GM19328 (cell line): ENCODE results near the gene ALS2.
A peak's percentile ranks its signal among the peaks of the same experiment; 100 is the strongest.
"Not testable (repeated sequence)": the region's sequence is repeated elsewhere in the genome, so short reads cannot be mapped to it uniquely, and the experiment has no call there.

Source experiments
- ATAC-seq: cut with Tn5 transposase; IDR thresholded peaks from one replicate; pipeline ENCODE4 v1.9.1; 2021; ENCODE audit warnings: mild to moderate bottlenecking, moderate library complexity; ENCODE audit not compliant: unreplicated experiment

Gene ALS2

DNA sequence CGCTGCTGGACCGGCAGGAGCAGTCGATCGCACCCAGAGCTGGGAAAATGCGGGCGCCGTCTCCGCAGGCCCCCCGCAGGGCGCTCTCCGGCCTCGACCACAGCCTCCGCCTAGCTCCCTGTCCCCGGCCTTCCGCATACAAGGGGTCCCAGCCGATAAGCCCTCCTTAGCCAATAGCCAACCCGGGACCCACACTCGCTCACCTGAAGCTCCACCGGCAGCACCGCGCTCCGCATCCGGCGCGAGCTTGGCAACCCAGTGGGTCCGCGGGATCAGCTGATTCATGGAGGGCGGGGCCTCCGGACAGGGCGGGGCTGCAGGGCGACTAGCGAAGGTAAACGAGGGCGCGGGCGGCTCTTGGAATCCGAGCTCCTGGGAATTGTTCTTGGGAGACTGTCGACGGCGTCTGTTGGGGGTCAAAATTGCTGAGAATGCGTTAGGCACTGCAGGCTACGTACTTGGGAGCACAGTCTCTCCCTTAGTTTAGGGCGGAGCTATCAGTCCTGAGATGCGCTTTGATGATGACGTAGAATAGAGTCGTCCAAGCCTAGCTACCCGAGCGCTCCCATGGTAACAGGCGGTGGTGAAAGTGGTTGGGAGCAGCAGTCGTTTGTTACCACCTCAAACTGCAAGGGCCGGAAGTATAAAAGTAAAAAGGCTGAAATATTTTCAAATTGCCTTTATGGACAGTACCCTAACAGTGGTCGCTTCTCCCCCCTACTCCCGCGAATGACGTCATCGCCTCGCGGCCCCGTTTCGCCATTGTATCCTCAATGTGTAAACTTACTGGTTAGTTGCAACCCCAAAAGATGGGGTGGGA lies at the start of gene ALS2:
Gene ALS2, minus strand, starts transcription at position 260 of the 820 bp plus-strand sequence. CDS start 12,048 bp downstream, outside the sequence.
- ATAC-seq, result peak; percentile 94

DNA sequence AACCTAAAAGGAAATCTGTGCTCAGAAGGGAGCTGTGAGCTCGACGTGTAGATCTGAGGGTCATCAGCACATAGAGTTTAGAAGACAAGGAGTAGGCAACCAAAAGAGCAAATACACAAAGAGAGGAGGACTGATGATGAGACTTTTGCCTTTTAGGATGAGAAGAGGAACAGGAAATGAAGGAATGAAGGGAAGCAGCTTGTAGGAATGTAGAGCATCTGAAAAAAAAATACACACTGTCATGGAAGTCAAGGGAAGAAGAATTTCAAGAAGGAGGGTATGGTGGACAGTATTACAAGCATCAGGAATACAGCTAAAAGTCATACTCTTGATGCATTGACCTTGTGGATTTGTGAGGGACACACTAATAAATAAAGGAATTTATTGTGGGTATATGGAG lies 47.5 kb upstream of the ALS2 start:
- no peak for ATAC-seq

DNA sequence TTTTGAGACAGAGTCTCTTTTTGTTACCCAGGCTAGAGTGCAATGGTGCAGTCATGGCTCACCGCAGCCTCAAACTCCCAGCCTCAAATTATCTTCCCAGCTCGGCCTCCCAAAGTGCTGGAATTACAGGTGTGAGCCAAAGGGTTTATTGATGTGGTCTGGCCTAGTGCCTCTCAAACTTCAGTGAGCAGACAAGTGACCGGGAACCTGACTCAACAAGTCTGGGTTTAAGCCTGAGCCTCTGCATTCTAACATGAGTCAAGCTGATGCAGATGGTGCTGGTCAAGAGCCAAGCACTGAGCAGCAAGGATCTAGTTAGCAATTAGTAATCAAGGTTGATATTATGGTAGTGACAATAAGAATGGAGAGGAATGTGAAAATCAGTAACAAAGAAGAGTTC lies 46.9 kb upstream of the ALS2 start:
- ATAC-seq, result no peak

DNA sequence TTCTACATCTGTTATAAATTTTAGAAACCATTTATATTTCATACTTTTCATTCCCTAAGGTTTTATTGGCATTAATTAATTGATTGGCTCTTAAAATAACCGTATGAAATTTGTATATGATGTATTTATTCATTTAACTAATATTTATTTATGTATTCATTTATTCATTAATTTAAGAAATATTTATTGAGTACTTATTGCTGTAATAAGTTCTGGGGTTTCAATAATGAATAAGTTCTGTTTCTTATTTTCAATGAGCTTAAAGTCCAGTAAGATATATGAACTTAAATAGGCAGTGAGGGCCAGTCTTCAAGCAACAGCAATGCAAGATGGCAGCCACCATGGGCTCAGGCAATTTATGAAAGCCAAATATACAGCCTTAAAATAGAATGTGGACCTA lies 43.5 kb upstream of the ALS2 start:
- no peak for ATAC-seq

DNA sequence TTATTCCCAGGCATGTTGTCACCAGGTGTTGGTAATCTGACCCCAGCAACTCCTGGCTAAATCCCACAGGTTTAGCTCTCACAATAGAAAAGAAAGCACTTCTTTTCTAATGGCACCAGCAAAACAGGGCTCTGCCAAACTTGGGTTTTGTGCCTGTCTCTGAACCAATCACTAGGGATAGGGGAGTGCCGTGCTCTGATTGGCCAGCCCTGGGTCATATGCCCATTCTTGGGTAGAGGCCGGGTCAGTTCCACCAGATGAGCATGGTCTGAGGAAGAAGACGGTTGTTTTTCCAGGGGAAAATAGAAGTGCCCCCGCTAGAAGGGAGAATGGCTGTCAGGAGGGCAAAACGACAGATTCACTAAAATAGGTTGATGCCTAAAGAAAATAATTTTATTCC lies 40.3 kb upstream of the ALS2 start:
- ATAC-seq, result no peak

DNA sequence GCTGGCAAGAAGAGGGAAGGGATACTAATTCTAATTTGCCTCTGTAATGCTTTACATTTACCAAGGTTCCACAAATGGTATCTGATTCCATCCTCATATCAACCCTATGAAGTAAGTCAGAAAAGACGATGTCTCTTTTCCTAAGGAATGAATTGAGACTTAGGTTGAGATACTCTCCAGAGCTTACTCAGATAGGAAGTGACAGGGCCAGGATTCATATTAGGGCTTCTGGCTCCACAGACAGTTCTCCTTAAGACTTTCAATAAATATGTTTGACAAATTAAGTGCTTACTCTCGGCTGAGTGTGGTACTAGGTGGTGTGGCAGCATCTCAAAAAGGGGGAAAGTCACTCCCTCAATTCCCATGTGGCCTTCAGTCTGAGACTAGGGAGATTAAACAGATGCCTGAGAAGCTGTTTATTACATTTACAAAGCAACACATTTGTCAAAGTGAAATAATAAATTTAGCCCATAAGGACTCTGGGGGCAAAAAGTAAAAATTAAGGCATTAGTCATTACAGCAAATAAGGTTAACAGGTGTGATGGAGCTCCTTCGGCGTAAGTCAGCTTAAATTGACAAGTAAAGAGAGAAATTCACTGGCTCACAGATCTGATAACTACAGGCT lies 39.8 kb upstream of the ALS2 start:
- ATAC-seq, result no peak

DNA sequence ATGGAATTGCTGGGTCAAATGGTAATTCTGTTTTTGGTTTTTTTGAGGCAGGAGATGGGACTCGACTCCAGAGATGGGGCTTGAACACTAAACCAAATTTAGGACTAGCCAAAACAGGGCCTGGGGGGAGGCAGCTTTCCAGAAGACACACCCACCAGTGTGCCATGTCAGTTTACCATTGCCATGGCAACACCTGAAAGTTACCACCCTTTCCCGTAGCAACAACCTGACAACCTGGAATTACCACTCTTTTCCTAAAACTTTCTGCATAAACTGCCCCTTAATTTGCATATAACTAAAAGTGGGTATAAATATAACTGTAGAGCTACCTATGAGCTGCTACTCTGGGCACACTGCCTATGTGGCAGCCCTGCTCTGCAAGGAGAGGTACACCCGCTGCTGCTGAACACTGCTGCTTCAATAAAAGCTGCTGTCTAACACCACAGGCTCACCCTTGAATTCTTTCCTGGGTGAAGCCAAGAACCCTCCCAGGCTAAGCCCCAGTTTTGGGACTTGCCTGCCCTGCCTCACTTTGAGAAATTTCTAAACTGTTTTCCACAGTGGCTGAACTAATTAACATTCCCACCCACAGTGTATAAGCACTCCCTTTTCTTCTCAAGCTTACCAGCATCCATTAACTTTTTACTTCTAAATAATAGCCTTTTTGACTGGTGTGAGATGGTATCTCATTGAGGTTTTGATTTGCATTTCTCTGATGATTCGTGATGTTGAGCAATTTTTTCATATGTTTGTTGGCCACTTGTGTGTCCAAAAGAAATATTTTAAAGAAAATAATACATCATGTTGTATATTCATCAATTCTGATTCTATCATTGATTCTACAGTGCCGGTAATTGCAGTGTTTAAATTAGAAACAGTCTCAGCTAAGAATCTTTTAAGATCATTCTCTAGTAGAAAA lies 36.2 kb upstream of the ALS2 start:
- ATAC-seq, result no peak

DNA sequence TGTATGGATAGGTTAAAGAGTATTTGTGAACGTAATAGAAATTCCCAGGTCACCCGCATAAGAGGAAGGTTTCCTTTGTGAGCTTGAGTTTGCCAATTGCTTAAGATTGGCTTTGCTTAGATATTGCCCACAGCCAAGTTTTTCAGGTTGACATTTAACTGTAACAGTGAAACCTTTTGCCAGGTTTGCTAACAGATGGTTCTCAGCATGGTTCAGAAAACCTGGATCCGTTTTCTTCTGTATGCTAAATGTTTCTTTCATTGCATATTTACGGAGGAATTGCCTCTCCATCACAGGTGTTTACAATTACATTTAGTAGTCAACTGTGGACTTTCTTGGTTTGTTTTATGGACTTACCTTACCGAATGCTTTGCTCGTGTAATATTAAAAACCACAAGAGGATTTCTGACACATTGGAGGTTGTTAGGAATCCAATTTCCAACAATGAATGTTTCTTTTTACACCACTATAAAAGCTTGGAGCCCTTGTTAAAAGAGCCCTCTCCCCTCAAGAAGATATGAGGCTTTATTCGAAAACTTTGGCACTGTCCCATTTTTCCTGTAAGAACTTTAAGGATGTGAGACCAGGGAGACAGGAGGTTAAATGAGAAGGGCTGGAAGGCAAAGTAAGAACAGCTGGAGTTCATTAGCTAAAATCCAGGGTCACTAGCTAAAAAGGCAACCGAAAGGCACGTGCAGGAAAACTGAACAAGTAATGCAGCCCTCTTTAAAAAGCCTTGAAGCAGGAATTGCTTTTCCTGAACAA lies 33.4 kb upstream of the ALS2 start:
- no peak for ATAC-seq

DNA sequence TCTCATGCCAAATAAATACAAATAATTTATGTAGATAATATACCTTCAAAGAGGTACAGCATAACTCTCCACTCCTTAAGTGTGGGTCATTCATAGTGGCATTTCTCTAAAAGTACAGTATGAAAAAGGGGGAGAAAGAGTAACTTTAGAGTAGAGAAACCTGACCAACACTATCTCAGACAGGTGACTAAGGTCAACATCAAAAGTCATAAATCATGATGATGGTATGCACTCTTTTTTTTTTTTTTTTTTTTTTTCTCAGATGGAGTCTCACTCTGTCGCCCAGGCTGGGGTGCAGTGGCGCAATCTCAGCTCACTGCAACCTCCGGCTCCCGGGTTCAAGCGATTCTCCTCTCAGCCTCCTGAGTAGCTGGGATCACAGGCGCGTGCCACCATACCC lies 29.9 kb upstream of the ALS2 start:
- not testable (repeated sequence) for ATAC-seq

DNA sequence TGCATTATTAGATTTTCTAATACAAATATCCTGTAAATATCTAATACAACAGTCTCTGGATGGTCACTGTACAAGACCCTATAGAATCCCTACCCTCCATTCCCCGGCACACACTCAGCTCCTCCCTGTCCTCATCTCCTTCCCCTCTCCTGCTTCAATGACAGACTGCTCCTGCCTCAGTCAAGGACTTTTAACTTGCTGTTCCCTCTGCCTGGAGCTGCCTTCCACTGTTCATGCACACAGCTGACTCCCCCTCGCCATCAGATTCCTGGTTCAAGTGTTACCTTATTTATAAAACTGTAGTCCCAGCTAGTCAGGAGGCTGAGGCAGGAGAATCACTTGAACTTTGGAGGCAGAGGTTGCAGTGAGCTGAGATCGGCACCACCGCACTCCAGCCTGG lies 28.9 kb upstream of the ALS2 start:
- no peak for ATAC-seq

DNA sequence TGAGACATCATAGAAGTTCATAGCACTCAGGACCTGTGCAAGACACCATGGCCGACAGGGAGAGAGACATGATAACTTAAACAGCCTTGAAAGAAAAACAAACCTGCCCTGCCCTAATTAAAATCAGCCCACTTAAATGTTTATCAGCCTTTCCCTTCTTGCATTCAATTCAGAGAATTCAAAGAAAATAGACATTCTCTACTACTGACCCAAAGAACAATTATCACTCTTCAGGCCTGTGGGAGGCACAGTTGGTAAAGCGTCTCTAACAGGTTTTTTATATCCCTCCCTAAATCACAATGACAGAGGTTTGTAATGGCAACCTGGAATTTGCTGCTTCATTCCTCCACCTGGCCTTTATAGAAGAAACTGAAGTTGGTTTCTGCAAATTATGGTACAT lies 27.3 kb upstream of the ALS2 start:
- no peak for ATAC-seq

DNA sequence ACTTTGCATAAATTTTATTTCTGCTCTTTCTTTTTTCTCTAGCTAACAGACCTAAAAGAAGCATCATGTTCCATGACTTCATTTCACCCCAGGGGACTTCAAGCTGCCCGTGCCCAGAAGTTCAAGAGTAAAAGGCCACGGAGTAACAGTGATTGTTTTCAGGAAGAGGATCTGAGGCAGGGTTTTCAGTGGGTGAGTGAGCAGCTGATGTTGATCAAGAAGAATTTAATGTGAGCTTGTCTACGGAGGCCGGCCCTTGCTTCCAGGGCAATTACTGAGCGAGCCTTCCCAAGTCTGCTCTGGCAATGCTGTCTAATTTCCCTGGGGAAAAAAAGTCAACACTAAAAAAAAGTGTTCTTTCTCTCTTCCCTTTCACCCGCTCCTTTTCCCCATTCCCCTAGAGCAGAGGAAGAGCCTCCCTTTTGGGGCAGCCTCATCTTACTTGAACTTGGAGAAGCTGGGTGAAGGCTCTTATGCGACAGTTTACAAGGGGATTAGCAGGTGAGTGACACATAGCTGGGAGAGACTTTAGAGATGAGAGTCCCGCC lies 26.8 kb upstream of the ALS2 start:
- no peak for ATAC-seq

DNA sequence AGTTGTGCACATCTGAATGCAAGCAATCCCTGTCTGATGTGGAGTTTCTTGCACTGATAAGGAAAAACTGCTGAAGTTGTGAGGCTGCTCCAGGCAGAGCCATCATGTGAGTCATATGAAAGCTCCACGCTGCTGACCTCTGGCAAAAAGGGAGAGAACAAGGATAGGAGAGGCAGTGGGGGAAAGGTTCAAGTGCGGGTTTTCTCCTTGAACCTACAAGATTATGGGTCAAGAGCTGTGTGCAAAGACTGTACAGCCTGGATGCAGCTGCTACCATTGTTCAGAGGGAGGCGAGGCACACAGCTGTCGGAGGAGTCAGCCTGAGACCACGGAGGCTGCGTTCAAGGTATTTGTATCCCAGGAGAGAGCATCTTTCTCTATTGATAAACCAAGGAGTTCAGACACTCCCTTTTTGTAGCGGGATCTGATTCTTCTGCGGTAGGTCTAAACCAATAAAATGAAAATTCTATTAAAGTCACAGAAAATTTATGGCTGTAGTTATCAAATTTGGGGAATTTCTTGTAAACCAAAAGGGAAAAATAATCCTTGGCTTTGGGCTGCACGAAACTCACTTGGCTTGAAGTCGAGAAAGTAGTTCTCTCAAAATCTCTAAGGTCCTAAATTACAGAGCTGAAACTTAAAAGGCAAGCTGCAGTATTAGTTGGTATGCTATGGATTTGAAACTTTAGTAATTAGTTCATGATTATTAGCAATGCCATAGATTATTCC lies 25.9 kb upstream of the ALS2 start, which contains the start of gene CDK15:
Gene CDK15, plus strand, starts transcription at position 96 of the 729 bp plus-strand sequence. Its CDS starts 128 bp downstream, at position 224.
- ATAC-seq, result no peak

DNA sequence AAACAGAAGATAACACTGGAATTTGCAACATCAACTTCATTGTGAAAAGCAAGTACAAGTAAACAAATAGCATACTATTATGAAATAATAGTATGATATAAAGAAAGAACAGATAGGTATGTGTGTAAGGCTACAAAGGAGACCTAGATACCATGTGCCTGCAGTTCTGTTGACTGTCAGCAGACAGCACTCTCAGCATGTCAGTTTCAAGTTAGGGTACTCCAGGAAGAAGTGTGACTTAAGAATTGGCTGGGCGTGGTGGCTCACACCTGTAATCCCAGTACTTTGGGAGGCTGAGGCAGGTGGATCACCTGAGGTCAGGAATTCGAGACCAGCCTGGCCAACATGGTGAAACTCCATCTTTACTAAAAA lies 18.2 kb upstream of the ALS2 start:
- not testable (repeated sequence) for ATAC-seq

DNA sequence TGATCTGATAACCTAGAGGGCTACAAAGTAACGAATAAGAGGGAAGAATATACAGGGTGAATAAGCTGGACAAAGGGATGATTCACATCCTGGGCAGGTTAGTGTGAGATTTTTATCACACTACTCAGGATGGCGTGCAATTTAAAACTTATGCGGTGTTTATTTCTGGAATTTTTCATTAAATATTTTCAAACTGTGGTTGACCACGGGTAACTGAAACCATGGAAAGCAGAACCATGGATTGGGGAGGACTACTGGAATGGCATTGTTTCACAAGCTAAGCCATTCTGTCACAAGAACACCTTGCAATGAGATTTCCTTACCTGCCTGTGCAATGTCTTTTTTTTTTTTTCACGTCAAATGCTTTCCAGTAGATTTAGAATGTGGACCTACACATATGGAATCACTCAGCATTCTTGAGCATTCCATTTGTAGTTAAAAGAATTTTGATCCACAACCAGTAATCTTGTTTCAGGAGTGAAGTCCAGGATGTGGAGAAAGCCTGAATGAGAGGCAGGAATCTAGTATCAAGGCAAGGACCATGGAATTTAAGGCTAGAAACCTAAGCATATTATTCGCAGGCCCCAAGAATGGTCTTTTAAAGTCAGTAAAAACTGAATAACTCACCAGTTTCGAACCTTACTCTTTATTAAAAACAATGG lies 17.6 kb upstream of the ALS2 start:
- no peak for ATAC-seq

DNA sequence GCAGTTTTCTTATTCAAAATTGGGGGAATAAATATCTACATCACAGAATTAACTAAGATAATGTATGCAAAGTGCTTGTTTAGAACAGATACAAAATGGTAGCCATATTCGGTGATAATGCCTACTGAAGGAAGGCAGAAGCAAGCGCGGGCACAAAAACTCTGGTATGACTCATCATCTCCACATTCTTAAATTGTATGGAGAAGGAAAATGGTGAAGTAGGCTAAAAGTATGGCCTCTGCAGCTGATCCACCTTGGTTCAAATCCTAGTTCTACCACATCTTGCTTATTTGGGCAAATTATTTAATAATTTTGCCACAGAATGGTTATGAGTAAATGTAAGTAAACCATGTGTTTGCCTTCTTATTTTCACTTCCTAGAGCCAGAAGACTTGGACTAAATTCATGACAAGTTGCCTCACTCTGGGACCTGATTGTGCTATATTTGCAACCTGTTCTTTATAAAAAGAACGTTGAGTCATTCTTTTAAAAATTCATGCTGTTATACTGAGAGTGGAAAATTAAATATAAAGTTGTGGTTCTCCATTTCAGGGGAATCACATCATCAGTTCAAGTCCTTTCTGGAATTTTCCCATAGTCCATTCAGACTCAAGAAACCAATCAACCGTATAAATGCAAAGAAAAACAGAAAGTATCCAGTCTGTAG lies 16.6 kb upstream of the ALS2 start:
- no peak for ATAC-seq

DNA sequence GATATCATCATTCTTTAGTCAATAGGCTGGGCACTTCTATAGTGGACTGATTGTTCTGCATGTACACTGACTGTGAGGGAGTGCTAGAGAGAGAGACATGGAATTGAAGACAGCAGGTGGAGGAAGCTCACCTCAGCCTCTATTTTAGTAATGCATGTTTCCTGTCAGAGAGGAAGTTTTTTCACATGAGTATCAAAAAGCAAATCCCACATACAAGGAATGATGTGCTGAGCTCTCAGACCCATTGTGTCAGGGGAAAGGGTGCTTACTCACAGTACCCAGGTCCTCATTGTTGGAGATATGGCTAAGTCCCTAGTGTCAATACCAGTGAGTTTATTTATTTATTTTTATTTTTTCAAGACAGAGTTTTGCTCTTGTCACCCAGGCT lies 15.7 kb upstream of the ALS2 start:
- no peak for ATAC-seq

DNA sequence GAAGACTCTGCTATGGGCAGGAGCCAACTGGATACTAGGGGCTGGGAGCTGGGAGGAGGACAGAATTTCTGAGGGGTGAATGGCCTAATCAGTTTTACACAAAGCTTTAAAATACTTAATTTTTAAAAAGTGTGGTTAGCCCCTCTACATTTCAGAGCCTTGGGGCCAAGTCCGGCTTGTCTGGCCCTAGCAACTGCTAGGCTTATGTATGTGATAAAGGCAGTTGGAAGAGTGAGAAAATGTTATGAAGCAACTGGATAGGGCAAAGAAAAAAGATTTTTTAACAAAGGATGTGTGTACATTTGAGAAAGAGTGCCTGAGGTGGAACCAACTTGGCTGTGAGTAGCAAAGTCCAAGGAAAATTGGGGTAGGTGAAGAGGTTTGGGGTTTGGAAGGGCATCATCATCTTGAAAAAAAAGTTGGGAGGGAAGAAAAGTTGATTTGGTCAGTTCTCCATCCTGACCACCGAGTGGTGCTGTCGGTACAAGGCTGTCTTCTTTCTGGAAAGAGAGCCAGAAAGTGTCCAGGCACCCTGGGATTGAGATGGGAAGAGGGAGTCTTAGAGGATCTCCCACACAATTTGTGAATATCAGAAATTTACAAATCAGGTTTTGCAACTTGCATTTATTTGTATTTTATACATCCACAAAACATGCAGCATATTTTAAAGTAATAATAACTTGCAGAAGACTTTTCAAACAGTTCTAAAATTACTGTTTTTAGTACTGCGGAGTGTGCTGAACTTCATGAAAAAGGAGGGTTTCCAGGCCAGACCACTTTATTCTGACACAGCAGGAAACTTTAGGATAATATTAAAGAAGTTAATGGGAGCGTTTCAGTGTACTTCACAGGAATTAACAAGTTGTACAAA lies 15.1 kb upstream of the ALS2 start:
- no peak for ATAC-seq
